Measurements from ENCODE around the gene KCNT1.

- no peak for TF ChIP-seq POLR2AphosphoS5 (IDR thresholded peaks at IDR 0.05; ENCODE audit: low read depth, low read length)
- no peak for TF ChIP-seq TAF1 (IDR thresholded peaks at IDR 0.05; ENCODE audit: borderline replicate concordance, insufficient read depth, low read length)
Observed at GRCh38 chr9:135813671-135814290, 111.8 kb downstream of the KCNT1 start.

Data from PFSK-1 (cell line).